Liver (tissue), 9 donors: ENCODE results near the gene BHMT2. TPM values are rescaled to one million over a fixed set of nuclear protein-coding genes. Genes with fewer than 3 reads are reported as not detected.

Experiments
- DNase-seq: peaks from one replicate; pipeline ENCODE4 v3.0.0-alpha.2; 2017; ENCODE audit warnings: low spot score
- H3K27ac ChIP-seq, 2 donors: one replicate each; pipeline ENCODE4 v1.7.0; 2013; ENCODE audit warnings: inconsistent platforms in 2 of 2, low read length in 2 of 2, control low read depth in 1 of 2, low read depth in 1 of 2, mild to moderate bottlenecking in 1 of 2
- H3K27me3 ChIP-seq, 4 donors: one replicate each; pipeline versions ENCODE4 v1.6.1 to v1.7.0; 2013; ENCODE audit warnings: low read length in 3 of 4, inconsistent platforms in 1 of 4, mild to moderate bottlenecking in 1 of 4, moderate library complexity in 1 of 4; ENCODE audit not compliant: control insufficient read depth in 4 of 4, insufficient read depth in 4 of 4
- H3K36me3 ChIP-seq, 4 donors: one replicate each; pipeline versions ENCODE4 v1.6.1 to v1.7.0; 2013; ENCODE audit warnings: low read length in 3 of 4, mild to moderate bottlenecking in 3 of 4, low read depth in 1 of 4, moderate library complexity in 1 of 4; ENCODE audit not compliant: control insufficient read depth in 4 of 4, insufficient read depth in 3 of 4
- H3K4me1 ChIP-seq, 4 donors: one replicate each; pipeline versions ENCODE4 v1.6.1 to v1.7.0; 2013; ENCODE audit warnings: low read length in 3 of 4, mild to moderate bottlenecking in 3 of 4, moderate library complexity in 1 of 4; ENCODE audit not compliant: control insufficient read depth in 4 of 4, insufficient read depth in 4 of 4
- H3K4me3 ChIP-seq, 3 donors: one replicate each; pipeline versions ENCODE4 v1.6.1 to v1.7.0; 2013; ENCODE audit warnings: low read length in 3 of 3, control low read depth in 1 of 3, low read depth in 1 of 3, mild to moderate bottlenecking in 1 of 3
- H3K9ac ChIP-seq, 2 donors: one replicate each; pipeline ENCODE4 v1.7.0; 2013; ENCODE audit warnings: low read length in 2 of 2, mild to moderate bottlenecking in 2 of 2, moderate library complexity in 2 of 2, control low read depth in 1 of 2, low read depth in 1 of 2
- H3K9me3 ChIP-seq, 4 donors: one replicate each; pipeline versions ENCODE4 v1.6.1 to v1.7.0; 2013; ENCODE audit warnings: low read length in 3 of 4; ENCODE audit not compliant: control insufficient read depth in 4 of 4
- ATF3 ChIP-seq: IDR thresholded peaks from 2 replicates; pipeline ENCODE4 v1.6.1; 2016; ENCODE audit warnings: antibody characterized with exemption
- CTCF ChIP-seq: fragments of 150-350 bp; IDR thresholded peaks from 2 replicates; pipeline ENCODE4 v1.5.1; 2017; ENCODE audit warnings: improper control_type of control experiment, low read depth, low read length; ENCODE audit not compliant: missing input control
- EGR1 ChIP-seq, 2 donors: IDR thresholded peaks; 2 replicates each; pipeline ENCODE4 v1.6.1; 2016 to 2018; ENCODE audit warnings: antibody characterized with exemption in 2 of 2, low read depth in 2 of 2
- FOXA1 ChIP-seq: IDR thresholded peaks from 2 replicates; pipeline ENCODE4 v1.6.1; 2016; ENCODE audit warnings: antibody characterized with exemption
- HNF4A ChIP-seq, 2 donors: conservative IDR thresholded peaks; 2 replicates each; pipeline ENCODE4 v1.6.1; 2016; ENCODE audit warnings: antibody characterized with exemption in 2 of 2, mild to moderate bottlenecking in 2 of 2
- HNF4G ChIP-seq: IDR thresholded peaks from 2 replicates; pipeline ENCODE4 v1.6.1; 2016; ENCODE audit warnings: antibody characterized with exemption
- JUND ChIP-seq, 2 donors: IDR thresholded peaks; 2 replicates each; pipeline ENCODE4 v1.6.1; 2016; ENCODE audit warnings: antibody characterized with exemption in 2 of 2
- NR2F2 ChIP-seq: IDR thresholded peaks from 2 replicates; pipeline ENCODE4 v1.6.1; 2016; ENCODE audit warnings: antibody characterized with exemption
- RAD21 ChIP-seq, 2 donors: IDR thresholded peaks; 2 replicates each; pipeline ENCODE4 v1.6.1; 2016; ENCODE audit warnings: antibody characterized with exemption in 2 of 2, mild to moderate bottlenecking in 2 of 2
- REST ChIP-seq: IDR thresholded peaks from 2 replicates; pipeline ENCODE4 v1.6.1; 2016; ENCODE audit warnings: antibody characterized with exemption, mild to moderate bottlenecking
- RXRA ChIP-seq, 2 donors: IDR thresholded peaks; 2 replicates each; pipeline ENCODE4 v1.6.1; 2017 to 2018; ENCODE audit warnings: antibody characterized with exemption in 2 of 2, mild to moderate bottlenecking in 1 of 2
- SP1 ChIP-seq: IDR thresholded peaks from 2 replicates; pipeline ENCODE4 v1.6.1; 2018; ENCODE audit warnings: antibody characterized with exemption, mild to moderate bottlenecking
- YY1 ChIP-seq: IDR thresholded peaks from 2 replicates; pipeline ENCODE4 v1.6.1; 2016; ENCODE audit warnings: antibody characterized with exemption, mild to moderate bottlenecking
- ZBTB33 ChIP-seq: IDR thresholded peaks from 2 replicates; pipeline ENCODE4 v1.6.1; 2016; ENCODE audit warnings: antibody characterized with exemption
- WGBS: extraction: QIAGEN DNeasy Blood & Tissue Kit; methylation state at CpG from one replicate; pipeline ENCODE4 v1.1.7; 2013; 5-methylcytosine and 5-hydroxymethylcytosine counted together
- polyA plus RNA-seq, 2 donors: library from polyadenylated mRNA; stranded (reverse) in 1 of 2; unstranded in 1 of 2; fragments of 200-250 nt in 1 of 2; fragments of >200 nt in 1 of 2; fragmentation: Nextera tagmentation in 1 of 2; extraction: Ambion mirVana in 1 of 2; gene quantifications; one replicate each; pipeline versions ENCODE4 v1.2.1 to v1.2.3, GENCODE V29; 2013 to 2015
- total RNA-seq, 2 donors: library from RNA; depleted of rRNA; stranded (reverse); fragments of >200 nt; gene quantifications; one replicate each; pipeline ENCODE4 v1.2.3, GENCODE V29; 2014
- donor health status: healthy.
- donor health status: healthy.
- donor health status: healthy.
- donor health status: healthy.
- donor health status: healthy.

Gene BHMT2
- total and polyA plus RNA-seq, 4 donors: 62.3 to 374 (median 271) TPM

GRCh38 chr5:79036769-79037168 is 32.8 kb upstream of the BHMT2 start:
- no peak overlapping the region for H3K4me3 ChIP-seq
- H3K4me1 ChIP-seq: peaks cover 2 to 32% (median 9%) of the 10 kb centered on the region in 4 donors
- no peak overlapping the region for H3K9ac ChIP-seq
- DNase-seq: no peak
- no peaks in the 10 kb centered on the region for H3K9me3 ChIP-seq
- 98% methylated on average over 2 of the region's 2 CpGs for WGBS
- H3K36me3 ChIP-seq: peaks cover 0 to 8% (median 0%) of the 10 kb centered on the region in 4 donors
- TF ChIP-seq HNF4A (conservative IDR thresholded peaks at IDR 0.05) (no peak), RXRA (IDR thresholded peaks at IDR 0.05) (peak in 1 of 2 donors; percentile 9), RAD21 (IDR thresholded peaks at IDR 0.05) (no peak), FOXA1 (no peak)
- H3K27ac ChIP-seq: no peak overlapping the region
- no peaks in the 10 kb centered on the region for H3K27me3 ChIP-seq

GRCh38 chr5:79042188-79042587 is 27.4 kb upstream of the BHMT2 start:
- no peaks in the 10 kb centered on the region for H3K4me1 ChIP-seq
- no peaks in the 10 kb centered on the region for H3K9me3 ChIP-seq
- TF ChIP-seq ATF3 (no peak), SP1 (no peak), YY1 (no peak), NR2F2 (no peak), JUND (IDR thresholded peaks at IDR 0.05) (no peak), CTCF (no peak), ZBTB33 (no peak), REST (no peak), FOXA1 (no peak), RAD21 (IDR thresholded peaks at IDR 0.05) (no peak), HNF4G (no peak), EGR1 (IDR thresholded peaks at IDR 0.05; ENCODE audit: low read depth in 2 of 2) (no peak)
- DNase-seq: no peak
- H3K36me3 ChIP-seq: peaks cover 0 to 12% (median 1%) of the 10 kb centered on the region in 4 donors
- H3K27ac ChIP-seq: no peak overlapping the region
- no peak overlapping the region for H3K9ac ChIP-seq
- 89% methylated on average over 3 of the region's 3 CpGs for WGBS
- H3K27me3 ChIP-seq: no peaks in the 10 kb centered on the region
- no peak overlapping the region for H3K4me3 ChIP-seq
